GM23338 (cell line): ENCODE results near the gene SERAC1. TPM values are rescaled to one million over a fixed set of nuclear protein-coding genes. Genes with fewer than 3 reads are reported as not detected.

Experiments used
- ATAC-seq: fragments of 200-7000 bp; cut with Tn5 transposase; 3 replicates; pipeline ENCODE4 v1.9.1; 2020
- DNase-seq: peaks from one replicate; pipeline ENCODE4 v3.0.0-alpha.2; 2015; ENCODE audit warnings: low spot score
- H2AFZ ChIP-seq: fragments of 200-600 bp; sonication (generic); 2 replicates; pipeline ENCODE4 v1.8.0; 2016; ENCODE audit warnings: antibody characterized with exemption, mild to moderate bottlenecking, moderate library complexity
- H3F3A ChIP-seq: fragments of 200-600 bp; sonication (generic); replicated peaks from 2 replicates; pipeline ENCODE4 v1.8.0; 2017; ENCODE audit warnings: antibody characterized with exemption, mixed run types, low read depth
- H3K27ac ChIP-seq: fragments of 200-600 bp; sonication (generic); 2 replicates; pipeline ENCODE4 v1.6.1; 2016; ENCODE audit warnings: low read depth
- H3K27me3 ChIP-seq: fragments of 200-600 bp; sonication (generic); 2 replicates; pipeline ENCODE4 v1.8.0; 2016; ENCODE audit warnings: mild to moderate bottlenecking, mixed run types, moderate library complexity; ENCODE audit not compliant: insufficient read depth
- H3K36me3 ChIP-seq: fragments of 200-600 bp; sonication (generic); 2 replicates; pipeline ENCODE4 v1.8.0; 2016; ENCODE audit warnings: mild to moderate bottlenecking; ENCODE audit not compliant: insufficient read depth
- H3K4me1 ChIP-seq: fragments of 200-600 bp; sonication (generic); 2 replicates; pipeline ENCODE4 v1.8.0; 2016; ENCODE audit warnings: mild to moderate bottlenecking, moderate library complexity; ENCODE audit not compliant: insufficient read depth
- H3K4me2 ChIP-seq: fragments of 200-600 bp; sonication (generic); 2 replicates; pipeline ENCODE4 v1.7.1; 2017; ENCODE audit warnings: mixed run types
- H3K4me3 ChIP-seq: fragments of 200-600 bp; sonication (generic); 2 replicates; pipeline ENCODE4 v1.6.1; 2016; ENCODE audit warnings: mixed run types
- H3K79me2 ChIP-seq: fragments of 200-600 bp; sonication (generic); replicated peaks from 2 replicates; pipeline ENCODE4 v1.8.0; 2017; ENCODE audit warnings: mild to moderate bottlenecking; ENCODE audit not compliant: insufficient read depth
- H3K9me2 ChIP-seq: fragments of 200-600 bp; sonication (generic); 2 replicates; pipeline ENCODE4 v1.8.0; 2017; ENCODE audit not compliant: insufficient read depth
- H4K20me1 ChIP-seq: fragments of 200-600 bp; sonication (generic); replicated peaks from 2 replicates; pipeline ENCODE4 v1.8.0; 2017; ENCODE audit warnings: mild to moderate bottlenecking; ENCODE audit not compliant: insufficient read depth
- H3K27ac Mint-ChIP-seq: 2 replicates; pipeline ENCODE4 v1.8.0; 2020; ENCODE audit warnings: inconsistent platforms, mild to moderate bottlenecking, moderate library complexity, mixed read lengths
- H3K27me3 Mint-ChIP-seq: 3 replicates; pipeline ENCODE4 v1.8.0; 2022; ENCODE audit warnings: low read depth, mild to moderate bottlenecking, moderate library complexity, mixed read lengths, inconsistent platforms; ENCODE audit not compliant: insufficient read depth, poor library complexity
- H3K36me3 Mint-ChIP-seq: 3 replicates; pipeline ENCODE4 v1.8.0; 2021; ENCODE audit warnings: low read depth, mild to moderate bottlenecking, inconsistent platforms, moderate library complexity, mixed read lengths
- H3K4me1 Mint-ChIP-seq: 3 replicates; pipeline ENCODE4 v1.8.0; 2020; ENCODE audit warnings: mild to moderate bottlenecking, inconsistent platforms, mixed read lengths
- H3K4me3 Mint-ChIP-seq: 3 replicates; pipeline ENCODE4 v1.8.0; 2021; ENCODE audit warnings: moderate library complexity, mild to moderate bottlenecking, inconsistent platforms, mixed read lengths
- H3K9me3 Mint-ChIP-seq: 3 replicates; pipeline ENCODE4 v1.8.0; 2020; ENCODE audit warnings: moderate library complexity, mild to moderate bottlenecking, inconsistent platforms, mixed read lengths
- CREB1 ChIP-seq: fragments of 250-450 bp; sonication (Bioruptor Pico); IDR thresholded peaks from 2 replicates; pipeline ENCODE4 v1.5.0; 2020; ENCODE audit warnings: low read depth, mild to moderate bottlenecking, moderate library complexity
- CTCF ChIP-seq, 2 experiments: fragments of 200-600 bp in 1 of 2; sonication (generic) in 1 of 2; conservative IDR thresholded peaks; 2 replicates each; pipeline versions ENCODE4 v1.5.1 to v1.6.1; 2016 to 2017; ENCODE audit warnings: antibody characterized with exemption in 2 of 2, low read depth in 2 of 2, mild to moderate bottlenecking in 2 of 2, moderate library complexity in 1 of 2
- ETS1 ChIP-seq: IDR thresholded peaks from 2 replicates; pipeline ENCODE4 v1.6.1; 2016; ENCODE audit warnings: antibody characterized with exemption
- EZH2 ChIP-seq: fragments of 200-600 bp; sonication (generic); IDR thresholded peaks from one replicate; pipeline ENCODE4 v1.8.0; 2017; ENCODE audit warnings: antibody characterized with exemption, mild to moderate bottlenecking, low read depth; ENCODE audit not compliant: unreplicated experiment
- EZH2phosphoT487 ChIP-seq: fragments of 200-600 bp; sonication (generic); IDR thresholded peaks from one replicate; pipeline ENCODE4 v1.8.1; 2018; ENCODE audit warnings: antibody characterized with exemption; ENCODE audit not compliant: unreplicated experiment
- JUNB ChIP-seq: IDR thresholded peaks from one replicate; pipeline ENCODE4 v1.6.1; 2016; ENCODE audit warnings: antibody characterized with exemption; ENCODE audit not compliant: unreplicated experiment
- NANOG ChIP-seq: IDR thresholded peaks from 2 replicates; pipeline ENCODE4 v1.6.1; 2016; ENCODE audit warnings: antibody characterized with exemption, borderline replicate concordance
- POLR2AphosphoS5 ChIP-seq: IDR thresholded peaks from 2 replicates; pipeline ENCODE4 v1.6.1; 2016; ENCODE audit warnings: antibody characterized with exemption, low read depth
- STAT1 ChIP-seq: IDR thresholded peaks from one replicate; pipeline ENCODE4 v1.6.1; 2016; ENCODE audit warnings: antibody characterized with exemption; ENCODE audit not compliant: unreplicated experiment
- ZNF114 ChIP-seq: fragments of 250-450 bp; sonication (Bioruptor Pico); IDR thresholded peaks from 2 replicates; pipeline ENCODE4 v1.5.0; 2020; ENCODE audit warnings: mild to moderate bottlenecking, moderate library complexity
- ZNF462 ChIP-seq: fragments of 250-450 bp; sonication (Bioruptor Pico); IDR thresholded peaks from 2 replicates; pipeline ENCODE4 v1.5.0; 2020; ENCODE audit warnings: mild to moderate bottlenecking, moderate library complexity
- polyA plus RNA-seq: library from polyadenylated mRNA; unstranded; fragments of >200 nt; fragmentation: Nextera tagmentation; extraction: Ambion mirVana; gene quantifications from 2 replicates; pipeline ENCODE4 v1.2.1, GENCODE V29; 2016
- total RNA-seq: library from RNA; depleted of rRNA; stranded (reverse); fragments of >200 nt; shearing (Covaris generic); gene quantifications from 2 replicates; pipeline ENCODE4 v1.2.3, GENCODE V29; 2014

The SERAC1 gene
- total and polyA plus RNA-seq, 2 experiments from 2014 or later, result 5.1 to 8.4 TPM

- TF ChIP-seq ZNF462, result no peak
Observed at GRCh38 chr6:158113802-158114201, 54.3 kb downstream of the SERAC1 start (continued).

- Histone ChIP-seq H3K27me3 (no peaks in the 10 kb centered on the region), H2AFZ (no peak overlapping the region), H3K4me2 (no peak overlapping the region), H3K4me3 (no peak overlapping the region), H3K36me3 (0 out of 2 replicates have a peak, but pooled peaks cover 4% of the 10 kb centered on the region), H3K27ac (no peak overlapping the region), H3K79me2 (no peaks in the 10 kb centered on the region), H3K4me1 (no peaks in the 10 kb centered on the region), H3F3A (no peaks in the 10 kb centered on the region), H3K9me2 (no peaks in the 10 kb centered on the region), H4K20me1 (no peaks in the 10 kb centered on the region)
- ATAC-seq, result no peak
- Mint-ChIP-seq H3K27me3 (no peaks in the 10 kb centered on the region), H3K4me3 (no peak overlapping the region), H3K36me3 (peaks cover 7% of the 10 kb centered on the region; the same call in 2 of the 3 replicates), H3K4me1 (no peaks in the 10 kb centered on the region), H3K27ac (no peak overlapping the region), H3K9me3 (no peaks in the 10 kb centered on the region)
- no peak for DNase-seq
- TF ChIP-seq ETS1, result no peak
- no peak for TF ChIP-seq EZH2
- TF ChIP-seq POLR2AphosphoS5, result no peak
- TF ChIP-seq STAT1, result no peak
- TF ChIP-seq NANOG, result no peak
- no peak for TF ChIP-seq CREB1 (CRISPR knock-in tag)
- no peak for TF ChIP-seq EZH2phosphoT487
- no peak for TF ChIP-seq CTCF (conservative IDR thresholded peaks at IDR 0.05; ENCODE audit: low read depth in 2 of 2)
- TF ChIP-seq JUNB, result no peak
- no peak for TF ChIP-seq ZNF114 (CRISPR knock-in tag)
Observed at GRCh38 chr6:158111987-158112386, 56.1 kb downstream of the SERAC1 start.
